HG02943 (cell line): ENCODE measurements around the gene MTOR.
"Not testable (repeated sequence)": the region's sequence is repeated elsewhere in the genome, so short reads cannot be mapped to it uniquely, and the experiment has no call there.

ENCODE experiments used
- ATAC-seq: cut with Tn5 transposase; IDR thresholded peaks from one replicate; pipeline ENCODE4 v1.9.1; 2021; ENCODE audit warnings: mild to moderate bottlenecking, low read depth, moderate library complexity; ENCODE audit not compliant: unreplicated experiment

The MTOR gene

GRCh38 chr1:11070876-11071275 is 191.5 kb downstream of the MTOR start:
- ATAC-seq = no peak

GRCh38 chr1:11068600-11069473 is 193.5 kb downstream of the MTOR start:
- ATAC-seq = no peak

GRCh38 chr1:11067716-11068599 is 194.4 kb downstream of the MTOR start:
- no peak for ATAC-seq

- no peak for ATAC-seq
Observed at GRCh38 chr1:11065796-11066195, 196.6 kb downstream of the MTOR start.

GRCh38 chr1:11064942-11065341 is 197.4 kb downstream of the MTOR start:
- ATAC-seq = no peak

GRCh38 chr1:11063937-11064537 is 198.3 kb downstream of the MTOR start:
- not testable (repeated sequence) for ATAC-seq

- no peak for ATAC-seq
Observed at GRCh38 chr1:11062965-11063401, 199.4 kb downstream of the MTOR start.

- ATAC-seq = no peak
Observed at GRCh38 chr1:11061652-11062365, 200.5 kb downstream of the MTOR start.

GRCh38 chr1:11059968-11060830 is 202.2 kb downstream of the MTOR start, which contains the start of gene SRM:
Gene SRM (minus strand): TSS chr1:11060018. CDS start chr1:11059943, 75 bp downstream.
- ATAC-seq = peak; percentile 83

- ATAC-seq = peak; percentile 18
Observed at GRCh38 chr1:11059155-11059967, 203.0 kb downstream of the MTOR start.

- no peak for ATAC-seq
Observed at GRCh38 chr1:11058595-11059154, 203.7 kb downstream of the MTOR start.

- no peak for ATAC-seq
Observed at GRCh38 chr1:11058026-11058425, 204.3 kb downstream of the MTOR start.

GRCh38 chr1:11057477-11057876 is 204.9 kb downstream of the MTOR start:
- no peak for ATAC-seq
